GM12878 (cell line): ENCODE measurements around the gene OR6B1. TPM values are rescaled to one million over a fixed set of nuclear protein-coding genes. Genes with fewer than 3 reads are reported as not detected.
A peak's percentile ranks its signal among the peaks of the same experiment; 100 is the strongest.

Experiments
- ATAC-seq: fragments of 200-7000 bp; cut with Tn5 transposase; 3 replicates; pipeline ENCODE4 v1.9.1; 2020; ENCODE audit warnings: mild to moderate bottlenecking, moderate library complexity
- BruUV-seq: library from RNA; stranded (reverse); fragments of 400-500 nt; replicated peaks from 2 replicates; lab custom pipeline; 2021; lab: Mats Ljungman, UMichigan
- CTCF ChIA-PET: fragments of 300-600 bp; sonication (Branson Sonifier 250); formaldehyde crosslinking; extraction: SDS; loops from one replicate; lab custom pipeline; 2021; ENCODE audit warnings: inconsistent platforms; lab: Yijun Ruan, JAX
- POLR2A ChIA-PET: fragments of 350-600 bp; formaldehyde crosslinking; extraction: SDS; loops from one replicate; lab custom pipeline; 2021; ENCODE audit warnings: inconsistent platforms; lab: Charles Lee
- RAD21 ChIA-PET: fragments of 300-600 bp; sonication (Branson Sonifier 250); formaldehyde crosslinking; loops from one replicate; lab custom pipeline; 2023; ENCODE audit warnings: antibody characterized with exemption; ENCODE audit not compliant: unreplicated experiment; lab: Charles Lee
- SMC1A ChIA-PET: fragments of 300-600 bp; sonication (Branson Sonifier 250); formaldehyde crosslinking; loops from one replicate; lab custom pipeline; 2023; ENCODE audit not compliant: unreplicated experiment, uncharacterized antibody; lab: Charles Lee
- DNase-seq: peaks from one replicate; pipeline ENCODE4 v3.0.0-alpha.2; 2011; ENCODE audit warnings: low read depth, low spot score
- FAIRE-seq: peaks from 3 replicates; lab custom pipeline; 2011; peaks lifted over from hg19 to GRCh38; lab: Jason Lieb, UNC
- H2AFZ ChIP-seq: 2 replicates; pipeline ENCODE4 v1.6.0; 2011; ENCODE audit warnings: low read depth, low read length, control low read depth; ENCODE audit not compliant: control insufficient read depth
- H3K27ac ChIP-seq: 2 replicates; pipeline ENCODE4 v1.5.1; 2011; ENCODE audit warnings: control low read depth; ENCODE audit not compliant: control insufficient read depth, insufficient read depth
- H3K27me3 ChIP-seq, 2 experiments: replicated peaks in 1 of 2; 2 replicates each; pipeline versions ENCODE4 v1.6.0 to v1.6.1; 2011; ENCODE audit warnings: low read length in 1 of 2; ENCODE audit not compliant: control insufficient read depth in 2 of 2, insufficient read depth in 2 of 2
- H3K36me3 ChIP-seq, 2 experiments: 2 replicates each; pipeline ENCODE4 v1.5.1; 2011; ENCODE audit warnings: low read length in 1 of 2; ENCODE audit not compliant: control insufficient read depth in 2 of 2, insufficient read depth in 2 of 2
- H3K4me1 ChIP-seq: 2 replicates; pipeline ENCODE4 v1.6.1; 2011; ENCODE audit warnings: mild to moderate bottlenecking, low read length, moderate library complexity, mixed read lengths; ENCODE audit not compliant: control insufficient read depth, insufficient read depth
- H3K4me2 ChIP-seq: 2 replicates; pipeline ENCODE4 v1.6.0; 2011; ENCODE audit warnings: control low read depth; ENCODE audit not compliant: control insufficient read depth, insufficient read depth
- H3K4me3 ChIP-seq: fragments of 200-600 bp; sonication (generic); 2 replicates; pipeline ENCODE4 v1.5.1; 2016
- H3K79me2 ChIP-seq: 2 replicates; pipeline ENCODE4 v1.6.0; 2011; ENCODE audit warnings: low read length; ENCODE audit not compliant: control insufficient read depth, insufficient read depth
- H3K9ac ChIP-seq: 2 replicates; pipeline ENCODE4 v1.8.0; 2011; ENCODE audit warnings: low read length, control low read depth, mixed read lengths; ENCODE audit not compliant: control insufficient read depth, insufficient read depth
- H3K9me3 ChIP-seq: replicated peaks from 3 replicates; pipeline ENCODE4 v1.5.1; 2011; ENCODE audit warnings: mild to moderate bottlenecking, low read length; ENCODE audit not compliant: control insufficient read depth, insufficient read depth
- H4K20me1 ChIP-seq: 2 replicates; pipeline ENCODE4 v1.6.0; 2011; ENCODE audit not compliant: control insufficient read depth, insufficient read depth
- ATF7 ChIP-seq: fragments of 450-650 bp; IDR thresholded peaks from 2 replicates; pipeline ENCODE4 v1.6.1; 2016; ENCODE audit warnings: low read depth, mild to moderate bottlenecking
- BCL11A ChIP-seq: IDR thresholded peaks from 2 replicates; pipeline ENCODE4 v1.6.1; 2011; ENCODE audit warnings: low read depth, low read length
- BRCA1 ChIP-seq: IDR thresholded peaks from 2 replicates; pipeline ENCODE4 v1.6.1; 2011; ENCODE audit warnings: low read depth, low read length, improper control_type of control experiment
- CREM ChIP-seq: IDR thresholded peaks from 2 replicates; pipeline ENCODE4 v1.6.1; 2014; ENCODE audit warnings: antibody characterized with exemption, low read depth
- EP300 ChIP-seq, 2 experiments: fragments of 150-350 bp in 1 of 2; IDR thresholded peaks; 2 replicates each; pipeline ENCODE4 v1.6.1; 2011 to 2012; ENCODE audit warnings: low read depth in 2 of 2, low read length in 2 of 2, borderline replicate concordance in 1 of 2, improper control_type of control experiment in 1 of 2, inconsistent platforms in 1 of 2; ENCODE audit not compliant: control insufficient read depth in 1 of 2
- ETV6 ChIP-seq, 2 experiments: fragments of 450-650 bp in 1 of 2; IDR thresholded peaks in 1 of 2; conservative IDR thresholded peaks in 1 of 2; 2 replicates each; pipeline ENCODE4 v1.6.1; 2014; ENCODE audit warnings: antibody characterized with exemption in 1 of 2, borderline replicate concordance in 1 of 2, low read depth in 1 of 2, mild to moderate bottlenecking in 1 of 2, moderate library complexity in 1 of 2
- HCFC1 ChIP-seq: fragments of 150-350 bp; IDR thresholded peaks from 2 replicates; pipeline ENCODE4 v1.6.1; 2014; ENCODE audit warnings: low read length
- HSF1 ChIP-seq: fragments of 150-350 bp; IDR thresholded peaks from 2 replicates; pipeline ENCODE4 v1.6.1; 2014; ENCODE audit warnings: mild to moderate bottlenecking, low read depth, low read length
- KLF5 ChIP-seq: fragments of 450-650 bp; IDR thresholded peaks from 2 replicates; pipeline ENCODE4 v1.6.1; 2014; ENCODE audit warnings: mild to moderate bottlenecking; ENCODE audit not compliant: partially characterized antibody
- NR2C1 ChIP-seq: fragments of 450-650 bp; IDR thresholded peaks from 2 replicates; pipeline ENCODE4 v1.6.1; 2017; ENCODE audit warnings: antibody characterized with exemption, mild to moderate bottlenecking, moderate library complexity
- POLR2AphosphoS5 ChIP-seq: IDR thresholded peaks from 2 replicates; pipeline ENCODE4 v1.6.1; 2011; ENCODE audit warnings: mild to moderate bottlenecking, low read length, inconsistent platforms
- POU2F2 ChIP-seq: IDR thresholded peaks from 3 replicates; pipeline ENCODE4 v1.6.1; 2011; ENCODE audit warnings: low read depth, mild to moderate bottlenecking, low read length, borderline replicate concordance
- PRDM15 ChIP-seq: fragments of 450-650 bp; formaldehyde crosslinking; IDR thresholded peaks from 2 replicates; pipeline ENCODE4 v1.4.0; 2020; ENCODE audit warnings: mild to moderate bottlenecking, moderate library complexity
- SMARCA5 ChIP-seq: fragments of 450-650 bp; IDR thresholded peaks from 2 replicates; pipeline ENCODE4 v1.6.1; 2017; ENCODE audit warnings: mild to moderate bottlenecking
- STAT3 ChIP-seq: IDR thresholded peaks from 2 replicates; pipeline ENCODE4 v1.6.1; 2011; ENCODE audit warnings: low read depth, low read length, improper control_type of control experiment
- YBX1 ChIP-seq: fragments of 450-650 bp; IDR thresholded peaks from 2 replicates; pipeline ENCODE4 v1.6.1; 2016; ENCODE audit warnings: antibody characterized with exemption
- YY1 ChIP-seq: IDR thresholded peaks from 2 replicates; pipeline ENCODE4 v1.6.1; 2011; ENCODE audit warnings: low read depth, mild to moderate bottlenecking, low read length
- ZNF24 ChIP-seq: fragments of 450-650 bp; IDR thresholded peaks from 2 replicates; pipeline ENCODE4 v1.6.1; 2017; ENCODE audit warnings: antibody characterized with exemption, mild to moderate bottlenecking
- ZNF274 ChIP-seq: IDR thresholded peaks from one replicate; pipeline ENCODE4 v1.8.0; 2011; ENCODE audit not compliant: insufficient read length, insufficient read depth
- ZZZ3 ChIP-seq: IDR thresholded peaks from 2 replicates; pipeline ENCODE4 v1.6.1; 2011; ENCODE audit warnings: low read depth; ENCODE audit not compliant: control insufficient read depth, insufficient read length
- WGBS: methylation state at CpG from one replicate; pipeline ENCODE4 v1.1.6; 2016; ENCODE audit warnings: low lambda C conversion rate; ENCODE audit not compliant: insufficient replicate concordance, insufficient coverage; ENCODE audit errors: missing lambda C conversion rate; 5-methylcytosine and 5-hydroxymethylcytosine counted together
- in situ Hi-C: fragments of 300-500 bp; cut with MboI; formaldehyde crosslinking; loops from 9 replicates; pipeline ENCODE4 v1.14.3; 2018; ENCODE audit warnings: mixed read lengths
- intact Hi-C: fragments of 100-400 bp; cut with micrococcal nuclease; formaldehyde crosslinking; loops from one replicate; pipeline ENCODE4 v1.14.2; 2022; ENCODE audit not compliant: unreplicated experiment
- polyA plus RNA-seq, 11 experiments: library from polyadenylated mRNA; depleted of rRNA in 4 of 11; unstranded in 6 of 11; stranded (reverse) in 5 of 11; fragments of >200 nt; fragmentation: Nextera tagmentation in 4 of 11; fragmentation: Illumina TruSeq in 1 of 11; extraction: Ambion mirVana in 4 of 11; extraction: Trizol in 1 of 11; gene quantifications; 1 replicate in 1 of 11; 2 replicates in 10 of 11; pipeline versions ENCODE4 v1.2.1 to v1.2.3, GENCODE V29; 2011 to 2016; ENCODE audit warnings: inconsistent platforms in 2 of 11, missing spikeins in 2 of 11, low read depth in 1 of 11
- total RNA-seq, 4 experiments: library from RNA; depleted of rRNA in 3 of 4; stranded (reverse); fragments of >200 nt in 3 of 4; fragmentation: Illumina TruSeq in 1 of 4; extraction: Trizol in 1 of 4; gene quantifications; 2 replicates each; pipeline versions ENCODE4 v1.2.1 to v1.2.3, GENCODE V29; 2013 to 2021

Gene OR6B1
- total and polyA plus RNA-seq, 10 of the 15 experiments (the other 5 are each of a cell fraction or from before 2014, with no cell fraction given): not detected

DNA sequence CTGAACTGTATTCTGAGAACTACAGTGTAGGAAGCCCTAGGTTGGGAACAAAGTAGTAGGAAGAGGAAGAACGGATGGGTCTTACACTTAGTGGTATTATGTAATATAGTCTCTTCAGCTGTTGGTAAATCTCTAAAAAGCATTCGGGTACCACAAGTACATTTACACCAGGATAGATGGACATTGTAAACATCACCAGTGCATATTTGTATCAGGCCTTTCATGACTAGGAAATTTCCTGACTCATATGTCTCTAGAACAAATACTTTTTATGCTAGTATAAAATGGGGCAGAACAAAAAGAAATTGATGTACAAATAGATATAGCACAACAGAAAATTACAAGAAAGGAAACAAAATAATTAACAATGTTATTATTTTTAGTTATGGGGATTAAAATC lies 21.5 kb upstream of the OR6B1 start (continued):
- TF ChIP-seq KLF5 (no peak), YY1 (no peak), HCFC1 (no peak)
- TF ChIP-seq, all 136 proteins: peak for 0

- no peak overlapping the region for H3K4me3 ChIP-seq
- H3K9me3 ChIP-seq: no peaks in the 10 kb centered on the region; the same call in 2 of the 3 replicates
- CTCF ChIA-PET: interaction anchor here (0.6 kb wide), 1 partner anchor 58 kb away, joined by 3 read pairs; no protein-coding TSS in a partner anchor
- H3K27ac ChIP-seq: no peak overlapping the region
- H2AFZ ChIP-seq: no peak overlapping the region
- POLR2A ChIA-PET: no interaction called here
- FAIRE-seq: peak; percentile 54
- no peak overlapping the region for H3K9ac ChIP-seq
- RAD21 ChIA-PET: no interaction called here
- H4K20me1 ChIP-seq: no peaks in the 10 kb centered on the region
- SMC1A ChIA-PET: interaction anchor here (0.6 kb wide), 1 partner anchor 246 kb away, joined by 3 read pairs; no protein-coding TSS in a partner anchor
- H3K4me1 ChIP-seq: no peaks in the 10 kb centered on the region
- intact Hi-C loops (no loop called here), in situ Hi-C loops (no loop called here)
- no peaks in the 10 kb centered on the region for H3K36me3 ChIP-seq
- BruUV-seq: no TSS peak
- TF ChIP-seq YBX1 (no peak), HSF1 (no peak), ZNF274 (no peak), NR2C1 (no peak), PRDM15 (CRISPR knock-in tag) (no peak), ZNF24 (no peak), EP300 (IDR thresholded peaks at IDR 0.05; ENCODE audit: borderline replicate concordance in 1 of 2, control insufficient read depth in 1 of 2, low read depth in 2 of 2, low read length in 2 of 2) (no peak), SMARCA5 (no peak), CREM (no peak), POU2F2 (no peak), POLR2AphosphoS5 (no peak), BRCA1 (no peak), ETV6 (conservative IDR thresholded peaks at IDR 0.05 in 1 of 2, IDR thresholded peaks at IDR 0.05 in 1 of 2; ENCODE audit: borderline replicate concordance in 1 of 2, low read depth in 1 of 2) (no peak), ZZZ3 (no peak), BCL11A (no peak), STAT3 (no peak), ATF7 (no peak)
- WGBS: 0% methylated on average over 1 of the region's 1 CpG
- H3K79me2 ChIP-seq: no peaks in the 10 kb centered on the region
- DNase-seq: no peak
- no peaks in the 10 kb centered on the region for H3K27me3 ChIP-seq
- H3K4me2 ChIP-seq: no peak overlapping the region
- no peak for ATAC-seq
These were observed 20.8 kb upstream of the OR6B1 start for GRCh38 chr7:143979359-143979758.
